Measurements from ENCODE around the gene TRIM2.

DNA sequence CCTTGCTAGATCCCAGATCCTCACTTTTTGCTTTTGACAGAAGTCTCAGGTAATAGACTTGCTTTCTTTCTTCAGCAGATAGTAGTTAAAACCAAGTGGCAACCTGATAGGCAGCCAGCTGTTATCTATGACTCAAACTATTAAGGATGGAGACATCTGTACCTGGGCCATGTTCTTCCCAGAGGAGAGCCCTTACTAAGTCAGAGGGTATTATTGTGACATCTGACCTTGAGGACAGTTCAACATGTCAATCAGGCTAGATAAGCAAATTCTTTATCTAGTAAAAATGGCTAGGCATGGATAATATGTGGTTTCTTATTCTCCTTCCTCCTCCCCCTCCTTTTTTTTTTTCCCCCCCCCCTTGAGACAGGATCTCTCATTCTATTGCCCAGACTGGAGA lies 39.2 kb downstream of the TRIM2 start:
- no peak for TF ChIP-seq TAF1 (IDR thresholded peaks at IDR 0.05; ENCODE audit: borderline replicate concordance, insufficient read depth, low read length)
- TF ChIP-seq POLR2AphosphoS5 (IDR thresholded peaks at IDR 0.05; ENCODE audit: low read depth, low read length), result no peak
